IMR-90 (cell line): Measurements from ENCODE around the gene ARPC5. TPM values are rescaled to one million over a fixed set of nuclear protein-coding genes. Genes with fewer than 3 reads are reported as not detected.

Experiments
- ATAC-seq: fragments of 200-7000 bp; cut with Tn5 transposase; 2 replicates; pipeline ENCODE4 v1.9.1; 2020; ENCODE audit warnings: low read depth, mild to moderate bottlenecking, moderate library complexity
- BruUV-seq: library from RNA; stranded (reverse); fragments of 400-500 nt; replicated peaks from 2 replicates; lab custom pipeline; 2021; lab: Mats Ljungman, UMichigan
- CTCF ChIA-PET: fragments of 300-600 bp; formaldehyde crosslinking; extraction: SDS; loops from one replicate; lab custom pipeline; 2021; ENCODE audit warnings: antibody characterized with exemption; lab: Yijun Ruan, JAX
- POLR2A ChIA-PET: fragments of 300-600 bp; sonication (Branson Sonifier 250); formaldehyde crosslinking; loops from one replicate; lab custom pipeline; 2022; ENCODE audit warnings: antibody characterized with exemption; ENCODE audit not compliant: unreplicated experiment; lab: Charles Lee
- DNase-seq: peaks from one replicate; pipeline ENCODE4 v3.0.0; 2013
- H2AFZ ChIP-seq: replicated peaks from 2 replicates; pipeline ENCODE3; 2013; ENCODE audit warnings: low read length, mild to moderate bottlenecking; ENCODE audit not compliant: poor library complexity
- H2AK5ac ChIP-seq: 2 replicates; pipeline ENCODE4 v1.6.1; 2013; ENCODE audit warnings: low read depth, low read length, inconsistent platforms
- H2AK9ac ChIP-seq: replicated peaks from 2 replicates; pipeline ENCODE3; 2013; ENCODE audit warnings: mild to moderate bottlenecking, low read depth, low read length, moderate library complexity; ENCODE audit not compliant: poor library complexity
- H2BK120ac ChIP-seq: 2 replicates; pipeline ENCODE4 v1.6.1; 2013; ENCODE audit warnings: low read depth, low read length, inconsistent platforms
- H2BK15ac ChIP-seq: 3 replicates; pipeline ENCODE4 v1.6.1; 2013; ENCODE audit warnings: low read depth, low read length, inconsistent platforms
- H2BK20ac ChIP-seq: 2 replicates; pipeline ENCODE4 v1.6.1; 2013; ENCODE audit warnings: low read depth, mild to moderate bottlenecking, inconsistent platforms, low read length, moderate library complexity
- H2BK5ac ChIP-seq: 2 replicates; pipeline ENCODE4 v1.6.1; 2013; ENCODE audit warnings: mild to moderate bottlenecking, low read depth, low read length, inconsistent platforms; ENCODE audit not compliant: poor library complexity, severe bottlenecking
- H3K14ac ChIP-seq: replicated peaks from 2 replicates; pipeline ENCODE4 v1.6.1; 2013; ENCODE audit warnings: low read depth, low read length, inconsistent platforms
- H3K18ac ChIP-seq: 2 replicates; pipeline ENCODE4 v1.6.1; 2013; ENCODE audit warnings: low read depth, low read length, control low read depth
- H3K23ac ChIP-seq: 2 replicates; pipeline ENCODE4 v1.6.1; 2013; ENCODE audit warnings: low read depth, low read length, inconsistent platforms
- H3K27ac ChIP-seq: 2 replicates; pipeline ENCODE4 v1.5.1; 2013; ENCODE audit warnings: mild to moderate bottlenecking, control low read depth, low read length; ENCODE audit not compliant: insufficient read depth
- H3K27me3 ChIP-seq: 2 replicates; pipeline ENCODE4 v1.6.1; 2013; ENCODE audit warnings: low read length; ENCODE audit not compliant: control insufficient read depth, insufficient read depth
- H3K36me3 ChIP-seq: 2 replicates; pipeline ENCODE4 v1.6.1; 2013; ENCODE audit warnings: low read length, mixed read lengths; ENCODE audit not compliant: control insufficient read depth, insufficient read depth
- H3K4ac ChIP-seq: 2 replicates; pipeline ENCODE4 v1.6.1; 2013; ENCODE audit warnings: low read depth, low read length, inconsistent platforms
- H3K4me1 ChIP-seq: 2 replicates; pipeline ENCODE4 v1.6.1; 2013; ENCODE audit warnings: low read length, mixed read lengths; ENCODE audit not compliant: control insufficient read depth, insufficient read depth
- H3K4me2 ChIP-seq: 2 replicates; pipeline ENCODE4 v1.6.1; 2013; ENCODE audit warnings: low read depth, mild to moderate bottlenecking, control low read depth, low read length, moderate library complexity
- H3K4me3 ChIP-seq: 2 replicates; pipeline ENCODE4 v1.5.1; 2013; ENCODE audit warnings: low read depth, mild to moderate bottlenecking, control low read depth, low read length, moderate library complexity; ENCODE audit not compliant: insufficient read depth
- H3K56ac ChIP-seq: 2 replicates; pipeline ENCODE4 v1.6.1; 2013; ENCODE audit warnings: low read length, inconsistent platforms; ENCODE audit not compliant: insufficient read depth; ENCODE audit errors: extremely low read depth
- H3K79me1 ChIP-seq, 2 experiments: 2 replicates each; pipeline ENCODE4 v1.6.1; 2013; ENCODE audit warnings: low read length in 2 of 2, inconsistent platforms in 1 of 2, low read depth in 1 of 2
- H3K9ac ChIP-seq: 2 replicates; pipeline ENCODE4 v1.6.1; 2013; ENCODE audit warnings: low read depth, low read length, control low read depth
- H3K9me1 ChIP-seq: 2 replicates; pipeline ENCODE4 v1.6.1; 2013; ENCODE audit warnings: low read length, inconsistent platforms; ENCODE audit not compliant: insufficient read depth
- H3K9me3 ChIP-seq: 2 replicates; pipeline ENCODE4 v1.6.1; 2013; ENCODE audit warnings: low read length; ENCODE audit not compliant: control insufficient read depth, insufficient read depth
- H4K20me1 ChIP-seq: 2 replicates; pipeline ENCODE4 v1.6.1; 2013; ENCODE audit warnings: low read length, inconsistent platforms; ENCODE audit not compliant: insufficient read depth
- H4K5ac ChIP-seq: 2 replicates; pipeline ENCODE4 v1.6.1; 2013; ENCODE audit warnings: mild to moderate bottlenecking, low read depth, low read length, control low read depth
- H4K8ac ChIP-seq, 2 experiments: 2 replicates each; pipeline ENCODE4 v1.6.1; 2013; ENCODE audit warnings: low read depth in 2 of 2, low read length in 2 of 2, control low read depth in 1 of 2, inconsistent platforms in 1 of 2
- H4K91ac ChIP-seq: 2 replicates; pipeline ENCODE4 v1.6.1; 2013; ENCODE audit warnings: low read depth, low read length, inconsistent platforms; ENCODE audit not compliant: insufficient read depth
- CEBPB ChIP-seq: IDR thresholded peaks from 2 replicates; pipeline ENCODE4 v1.6.1; 2012; ENCODE audit warnings: low read depth, low read length, improper control_type of control experiment
- CHD1 ChIP-seq: IDR thresholded peaks from 2 replicates; pipeline ENCODE4 v1.6.1; 2012; ENCODE audit warnings: low read depth, low read length, improper control_type of control experiment
- ELK1 ChIP-seq: fragments of 150-350 bp; IDR thresholded peaks from 2 replicates; pipeline ENCODE4 v1.6.1; 2016; ENCODE audit warnings: low read depth, mild to moderate bottlenecking, low read length, moderate library complexity, borderline replicate concordance
- MAFK ChIP-seq: IDR thresholded peaks from 2 replicates; pipeline ENCODE4 v1.6.1; 2012; ENCODE audit warnings: low read depth, low read length, improper control_type of control experiment
- RAD21 ChIP-seq: IDR thresholded peaks from 2 replicates; pipeline ENCODE4 v1.6.1; 2012; ENCODE audit warnings: low read length, improper control_type of control experiment
- RCOR1 ChIP-seq: IDR thresholded peaks from 2 replicates; pipeline ENCODE4 v1.6.1; 2012; ENCODE audit warnings: mild to moderate bottlenecking, low read length, improper control_type of control experiment; ENCODE audit not compliant: insufficient replicate concordance
- RFX5 ChIP-seq: IDR thresholded peaks from 2 replicates; pipeline ENCODE4 v1.8.0; 2012; ENCODE audit warnings: low read depth, mild to moderate bottlenecking, low read length, moderate library complexity
- WGBS, 2 experiments: methylation state at CpG; one replicate each; pipeline versions ENCODE4 v1.1.5 to v1.1.7; 2013; ENCODE audit warnings: missing lambda C conversion rate in 2 of 2; ENCODE audit not compliant: insufficient read length in 1 of 2; ENCODE audit errors: extremely low coverage in 2 of 2; 5-methylcytosine and 5-hydroxymethylcytosine counted together
- dilution Hi-C: fragments of 300-500 bp; cut with HindIII; formaldehyde crosslinking; loops from one replicate; pipeline ENCODE4 v1.14.3; 2018; ENCODE audit warnings: low sequenced_read_pairs; ENCODE audit not compliant: unreplicated experiment
- in situ Hi-C: fragments of 300-500 bp; cut with MboI; formaldehyde crosslinking; loops from 3 replicates; pipeline ENCODE4 v1.14.3; 2019; ENCODE audit warnings: low sequenced_read_pairs, inconsistent platforms, mixed read lengths
- intact Hi-C: fragments of 100-400 bp; cut with micrococcal nuclease; formaldehyde crosslinking; loops from 2 replicates; pipeline ENCODE4 v1.10.0; 2022
- polyA plus RNA-seq, 3 experiments: library from polyadenylated mRNA; depleted of rRNA; stranded (reverse); fragments of >200 nt; gene quantifications; 2 replicates each; pipeline ENCODE4 v1.2.3, GENCODE V29; 2012; ENCODE audit warnings: low replicate concordance in 1 of 3
- total RNA-seq: library from RNA; depleted of rRNA; stranded (reverse); fragments of >200 nt; gene quantifications from 2 replicates; pipeline ENCODE4 v1.2.3, GENCODE V29; 2012

Gene ARPC5
- total and polyA plus RNA-seq, 2 of the 4 experiments (the other 2 are of a cell fraction), result 132 to 212 TPM

- H4K5ac ChIP-seq, result no peak overlapping the region
- H3K4me2 ChIP-seq, result no peak overlapping the region
- H3K36me3 ChIP-seq, result no peaks in the 10 kb centered on the region
- no peak overlapping the region for H3K56ac ChIP-seq
- no peak overlapping the region for H3K23ac ChIP-seq
- H3K9me3 ChIP-seq, result no peaks in the 10 kb centered on the region
- no peak overlapping the region for H2BK120ac ChIP-seq
- H2AK5ac ChIP-seq, result no peak overlapping the region
- no peaks in the 10 kb centered on the region for H3K27me3 ChIP-seq
- H4K91ac ChIP-seq, result no peak overlapping the region
- no peak overlapping the region for H2BK20ac ChIP-seq
- no peak overlapping the region for H3K9ac ChIP-seq
- WGBS, 2 experiments, result 68% methylated on average over 3 of the region's 5 CpGs; no CpG with 5 or more reads in 1 of the 2 experiments
- H3K9me1 ChIP-seq, result no peaks in the 10 kb centered on the region
- no peaks in the 10 kb centered on the region for H4K20me1 ChIP-seq
- POLR2A ChIA-PET, result no interaction called here
- H3K4me3 ChIP-seq, result no peak overlapping the region
- TF ChIP-seq CEBPB (no peak), RFX5 (no peak), RAD21 (no peak), ELK1 (no peak), CHD1 (no peak), MAFK (no peak), RCOR1 (no peak)
- no TSS peak for BruUV-seq
- H3K79me1 ChIP-seq, result peaks cover 5 to 7% of the 10 kb centered on the region in 2 experiments; a peak in 2 of 4 replicates
- H2BK5ac ChIP-seq, result no peak overlapping the region
- H3K18ac ChIP-seq, result no peak overlapping the region
- H4K8ac ChIP-seq, result no peak overlapping the region
- CTCF ChIA-PET, result interaction anchor here (0.6 to 0.8 kb wide), 2 partner anchors 203 to 264 kb away, joined by 3 to 5 read pairs; no protein-coding TSS in a partner anchor
- dilution Hi-C loops, result loop anchor here (25.0 kb wide), 1 partner anchor 261 kb away; no protein-coding TSS in a partner anchor
- no peak for ATAC-seq
- no peak overlapping the region for H3K4ac ChIP-seq
- H3K4me1 ChIP-seq, result peaks cover 6% of the 10 kb centered on the region
- no peak overlapping the region for H2AK9ac ChIP-seq
- intact Hi-C loops, result loop anchor here (10.0 kb wide), 1 partner anchor 573 kb away; no protein-coding TSS in a partner anchor
- in situ Hi-C loops, result loop anchor here (5.0 to 25.0 kb wide), 2 partner anchors 261 to 1011 kb away; no protein-coding TSS in a partner anchor
- no peak overlapping the region for H2BK15ac ChIP-seq
- no peak for DNase-seq
- no peak overlapping the region for H3K14ac ChIP-seq
- no peak overlapping the region for H3K27ac ChIP-seq
- H2AFZ ChIP-seq, result no peak overlapping the region
Measured at GRCh38 chr1:183651612-183652011, 16.0 kb upstream of the ARPC5 start.
